ACC112 (cell line): ENCODE measurements around the gene FJX1.
"Not testable (repeated sequence)": the region's sequence is repeated elsewhere in the genome, so short reads cannot be mapped to it uniquely, and the experiment has no call there.

Source experiments
- H2AFZ ChIP-seq: fragments of 200-600 bp; sonication (generic); one replicate; pipeline ENCODE4 v1.6.0; 2017; ENCODE audit warnings: antibody characterized with exemption, low read length; ENCODE audit not compliant: unreplicated experiment
- H3K27ac ChIP-seq: fragments of 200-600 bp; sonication (generic); 2 replicates; pipeline ENCODE4 v1.5.1; 2014; ENCODE audit warnings: low read depth, mild to moderate bottlenecking, antibody characterized with exemption, low read length, moderate library complexity
- H3K27me3 ChIP-seq: fragments of 200-600 bp; sonication (generic); 2 replicates; pipeline ENCODE4 v1.6.1; 2014; ENCODE audit warnings: mild to moderate bottlenecking, antibody characterized with exemption, low read length, moderate library complexity, mixed read lengths; ENCODE audit not compliant: insufficient read depth
- H3K36me3 ChIP-seq: fragments of 200-600 bp; sonication (generic); 2 replicates; pipeline ENCODE4 v1.6.1; 2016; ENCODE audit warnings: mild to moderate bottlenecking, antibody characterized with exemption, low read length, moderate library complexity, mixed read lengths; ENCODE audit not compliant: insufficient read depth
- H3K4me1 ChIP-seq: fragments of 200-600 bp; sonication (generic); one replicate; pipeline ENCODE4 v1.6.1; 2016; ENCODE audit warnings: low read length, mixed read lengths; ENCODE audit not compliant: insufficient read depth, unreplicated experiment, control insufficient read depth
- H3K4me3 ChIP-seq: fragments of 200-600 bp; sonication (generic); 2 replicates; pipeline ENCODE4 v1.5.1; 2014; ENCODE audit warnings: mild to moderate bottlenecking, low read depth, low read length
- H3K79me2 ChIP-seq: fragments of 200-600 bp; sonication (generic); one replicate; pipeline ENCODE4 v1.6.0; 2016; ENCODE audit warnings: low read length; ENCODE audit not compliant: control insufficient read depth, unreplicated experiment, insufficient read depth

FJX1 gene

GRCh38 chr11:35663408-35663702, 45.1 kb downstream of the FJX1 start:
- Histone ChIP-seq H2AFZ (peak overlapping the region; percentile 55), H3K4me3 (peak overlapping the region; percentile 88), H3K27ac (peak overlapping the region; percentile 91), H3K36me3 (peaks cover 28% of the 10 kb centered on the region), H3K4me1 (peaks cover 11% of the 10 kb centered on the region), H3K79me2 (peaks cover 52% of the 10 kb centered on the region), H3K27me3 (no peaks in the 10 kb centered on the region)

GRCh38 chr11:35664977-35665441, 46.7 kb downstream of the FJX1 start:
- Histone ChIP-seq H2AFZ (no peak overlapping the region), H3K36me3 (peaks cover 28% of the 10 kb centered on the region), H3K27ac (peak overlapping the region; percentile 91), H3K4me1 (peaks cover 12% of the 10 kb centered on the region), H3K4me3 (peak overlapping the region; percentile 88), H3K27me3 (no peaks in the 10 kb centered on the region), H3K79me2 (peaks cover 66% of the 10 kb centered on the region)

- Histone ChIP-seq H3K79me2 (peaks cover 89% of the 10 kb centered on the region), H3K36me3 (peaks cover 28% of the 10 kb centered on the region), H3K27ac (no peak overlapping the region), H3K27me3 (no peaks in the 10 kb centered on the region), H3K4me1 (peaks cover 25% of the 10 kb centered on the region), H2AFZ (no peak overlapping the region), H3K4me3 (no peak overlapping the region)
Observed at GRCh38 chr11:35667257-35667656, 49.0 kb downstream of the FJX1 start.

- not testable (repeated sequence) for H3K27ac ChIP-seq, H2AFZ ChIP-seq, H3K4me3 ChIP-seq, H3K27me3 ChIP-seq
- Histone ChIP-seq H3K36me3 (peaks cover 28% of the 10 kb centered on the region), H3K79me2 (peaks cover 96% of the 10 kb centered on the region), H3K4me1 (peaks cover 25% of the 10 kb centered on the region)
Observed at GRCh38 chr11:35668350-35668749, 50.1 kb downstream of the FJX1 start.
